ENCODE results near the gene HDAC9.

GRCh38 chr7:18997477-18998150 is 502.1 kb downstream of the HDAC9 start:
- TF ChIP-seq CSDC2 (CRISPR knock-in tag; IDR thresholded peaks at IDR 0.05) (no peak), ZFP30 (CRISPR knock-in tag; IDR thresholded peaks at IDR 0.05) (no peak), BACH2 (CRISPR knock-in tag; IDR thresholded peaks at IDR 0.05; ENCODE audit: borderline replicate concordance) (no peak), SNAI2 (CRISPR knock-in tag; IDR thresholded peaks at IDR 0.05) (no peak), TSHZ2 (CRISPR knock-in tag; IDR thresholded peaks at IDR 0.05) (peak; percentile 61; the same call in 1 of the 2 replicates), ESRRG (CRISPR knock-in tag; IDR thresholded peaks at IDR 0.05) (no peak), ZC3H10 (CRISPR knock-in tag; IDR thresholded peaks at IDR 0.05) (no peak), ZFP3 (CRISPR knock-in tag; IDR thresholded peaks at IDR 0.05) (no peak), GLIS3 (CRISPR knock-in tag; IDR thresholded peaks at IDR 0.05) (no peak), ZNF8 (CRISPR knock-in tag; IDR thresholded peaks at IDR 0.05) (no peak), OSR1 (CRISPR knock-in tag; IDR thresholded peaks at IDR 0.05) (no peak)
- TF ChIP-seq, protein P1, sequence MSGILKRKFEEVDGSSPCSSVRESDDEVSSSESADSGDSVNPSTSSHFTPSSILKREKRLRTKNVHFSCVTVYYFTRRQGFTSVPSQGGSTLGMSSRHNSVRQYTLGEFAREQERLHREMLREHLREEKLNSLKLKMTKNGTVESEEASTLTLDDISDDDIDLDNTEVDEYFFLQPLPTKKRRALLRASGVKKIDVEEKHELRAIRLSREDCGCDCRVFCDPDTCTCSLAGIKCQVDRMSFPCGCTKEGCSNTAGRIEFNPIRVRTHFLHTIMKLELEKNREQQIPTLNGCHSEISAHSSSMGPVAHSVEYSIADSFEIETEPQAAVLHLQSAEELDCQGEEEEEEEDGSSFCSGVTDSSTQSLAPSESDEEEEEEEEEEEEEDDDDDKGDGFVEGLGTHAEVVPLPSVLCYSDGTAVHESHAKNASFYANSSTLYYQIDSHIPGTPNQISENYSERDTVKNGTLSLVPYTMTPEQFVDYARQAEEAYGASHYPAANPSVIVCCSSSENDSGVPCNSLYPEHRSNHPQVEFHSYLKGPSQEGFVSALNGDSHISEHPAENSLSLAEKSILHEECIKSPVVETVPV (CRISPR knock-in tag; IDR thresholded peaks at IDR 0.05) = no peak
- TF ChIP-seq, protein P2, sequence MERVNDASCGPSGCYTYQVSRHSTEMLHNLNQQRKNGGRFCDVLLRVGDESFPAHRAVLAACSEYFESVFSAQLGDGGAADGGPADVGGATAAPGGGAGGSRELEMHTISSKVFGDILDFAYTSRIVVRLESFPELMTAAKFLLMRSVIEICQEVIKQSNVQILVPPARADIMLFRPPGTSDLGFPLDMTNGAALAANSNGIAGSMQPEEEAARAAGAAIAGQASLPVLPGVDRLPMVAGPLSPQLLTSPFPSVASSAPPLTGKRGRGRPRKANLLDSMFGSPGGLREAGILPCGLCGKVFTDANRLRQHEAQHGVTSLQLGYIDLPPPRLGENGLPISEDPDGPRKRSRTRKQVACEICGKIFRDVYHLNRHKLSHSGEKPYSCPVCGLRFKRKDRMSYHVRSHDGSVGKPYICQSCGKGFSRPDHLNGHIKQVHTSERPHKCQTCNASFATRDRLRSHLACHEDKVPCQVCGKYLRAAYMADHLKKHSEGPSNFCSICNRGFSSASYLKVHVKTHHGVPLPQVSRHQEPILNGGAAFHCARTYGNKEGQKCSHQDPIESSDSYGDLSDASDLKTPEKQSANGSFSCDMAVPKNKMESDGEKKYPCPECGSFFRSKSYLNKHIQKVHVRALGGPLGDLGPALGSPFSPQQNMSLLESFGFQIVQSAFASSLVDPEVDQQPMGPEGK (CRISPR knock-in tag; IDR thresholded peaks at IDR 0.05; ENCODE audit: borderline replicate concordance) = no peak

All from SK-N-SH treated with all-trans-retinoic acid at 6 μM for 48 hours (cell line).